ENCODE results near the gene RPL38. TPM values are rescaled to one million over a fixed set of nuclear protein-coding genes. Genes with fewer than 3 reads are reported as not detected.

Gene RPL38
- total RNA-seq, 1 donor from 2014 or later: 1,028 TPM

GRCh38 chr17:74198694-74199093 lies 4.8 kb upstream of the RPL38 start:
- DNase-seq (ENCODE audit: extremely low spot score, unreplicated experiment): no peak
- H3K9me3 Mint-ChIP-seq: no peaks in the 10 kb centered on the region
- H3K27ac Mint-ChIP-seq: no peak overlapping the region
- peaks cover 23% of the 10 kb centered on the region for H3K4me1 Mint-ChIP-seq (ENCODE audit: unreplicated experiment)
- peaks cover 4% of the 10 kb centered on the region for H3K36me3 Mint-ChIP-seq
- H3K4me3 Mint-ChIP-seq: no peak overlapping the region
- peaks cover 46% of the 10 kb centered on the region for H3K27me3 Mint-ChIP-seq
- TF ChIP-seq CTCF (conservative IDR thresholded peaks at IDR 0.05): no peak

- peaks cover 5% of the 10 kb centered on the region for H3K36me3 Mint-ChIP-seq
- peaks cover 23% of the 10 kb centered on the region for H3K4me1 Mint-ChIP-seq (ENCODE audit: unreplicated experiment)
- H3K27me3 Mint-ChIP-seq: peaks cover 43% of the 10 kb centered on the region
- H3K9me3 Mint-ChIP-seq: no peaks in the 10 kb centered on the region
- peak; percentile 86 for DNase-seq (ENCODE audit: extremely low spot score, unreplicated experiment)
- peak overlapping the region; percentile 72 for H3K4me3 Mint-ChIP-seq
- TF ChIP-seq CTCF (conservative IDR thresholded peaks at IDR 0.05): peak; percentile 98
- H3K27ac Mint-ChIP-seq: peak overlapping the region; percentile 16
Measured at GRCh38 chr17:74199306-74200092, 4.0 kb upstream of the RPL38 start.

GRCh38 chr17:74200112-74200511 lies 3.4 kb upstream of the RPL38 start:
- DNase-seq (ENCODE audit: extremely low spot score, unreplicated experiment): no peak
- Mint-ChIP-seq H3K9me3 (no peaks in the 10 kb centered on the region), H3K4me1 (ENCODE audit: unreplicated experiment) (peaks cover 27% of the 10 kb centered on the region), H3K27ac (no peak overlapping the region), H3K27me3 (peaks cover 38% of the 10 kb centered on the region), H3K4me3 (no peak overlapping the region), H3K36me3 (peaks cover 7% of the 10 kb centered on the region)
- TF ChIP-seq CTCF (conservative IDR thresholded peaks at IDR 0.05): no peak

- no peak overlapping the region for H3K4me3 Mint-ChIP-seq
- peaks cover 15% of the 10 kb centered on the region for H3K36me3 Mint-ChIP-seq
- peaks cover 33% of the 10 kb centered on the region for H3K4me1 Mint-ChIP-seq (ENCODE audit: unreplicated experiment)
- no peaks in the 10 kb centered on the region for H3K9me3 Mint-ChIP-seq
- peaks cover 28% of the 10 kb centered on the region for H3K27me3 Mint-ChIP-seq
- no peak overlapping the region for H3K27ac Mint-ChIP-seq
- no peak for DNase-seq (ENCODE audit: extremely low spot score, unreplicated experiment)
- no peak for TF ChIP-seq CTCF (conservative IDR thresholded peaks at IDR 0.05)
Measured at GRCh38 chr17:74201250-74201649, 2.2 kb upstream of the RPL38 start.

GRCh38 chr17:74201948-74202347 lies 1.5 kb upstream of the RPL38 start:
- H3K27ac Mint-ChIP-seq: peak overlapping the region; percentile 18
- H3K4me3 Mint-ChIP-seq: peak overlapping the region; percentile 44
- DNase-seq (ENCODE audit: extremely low spot score, unreplicated experiment): no peak
- peaks cover 26% of the 10 kb centered on the region for H3K27me3 Mint-ChIP-seq
- H3K36me3 Mint-ChIP-seq: peaks cover 18% of the 10 kb centered on the region
- TF ChIP-seq CTCF (conservative IDR thresholded peaks at IDR 0.05): no peak
- H3K9me3 Mint-ChIP-seq: no peaks in the 10 kb centered on the region
- H3K4me1 Mint-ChIP-seq (ENCODE audit: unreplicated experiment): peaks cover 35% of the 10 kb centered on the region
